ENCODE data around the gene NUP188.

DNA sequence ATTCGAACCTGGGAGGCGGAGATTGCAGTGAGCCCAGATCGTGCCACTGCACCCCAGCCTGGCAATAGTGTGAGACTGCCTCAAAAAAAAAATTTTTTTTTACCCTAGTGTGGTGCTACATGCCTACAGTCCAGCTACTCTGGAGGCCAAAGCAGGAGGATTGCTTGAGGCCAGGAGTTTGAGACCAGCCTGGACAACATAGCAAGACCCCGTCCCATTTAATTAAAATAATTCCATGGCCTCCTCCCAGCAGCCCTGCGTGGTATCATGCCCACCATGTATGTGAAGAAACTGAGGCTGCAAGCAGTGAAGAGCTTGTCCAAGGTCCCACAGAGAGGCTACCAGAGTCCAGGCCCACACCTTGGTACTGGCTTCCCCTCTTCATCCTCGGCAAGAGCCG lies 46.1 kb upstream of the NUP188 start:
- TF ChIP-seq NR2F1 (conservative IDR thresholded peaks at IDR 0.05) (no peak), EZH2 (IDR thresholded peaks at IDR 0.05; ENCODE audit: borderline replicate concordance, control insufficient read depth, low read depth, low read length) (no peak), YY1 (IDR thresholded peaks at IDR 0.05; ENCODE audit: low read depth, low read length) (no peak), CBFB (IDR thresholded peaks at IDR 0.05; ENCODE audit: low read depth) (no peak), MTA3 (IDR thresholded peaks at IDR 0.05; ENCODE audit: borderline replicate concordance, low read length) (no peak)
- TF ChIP-seq, protein P1, sequence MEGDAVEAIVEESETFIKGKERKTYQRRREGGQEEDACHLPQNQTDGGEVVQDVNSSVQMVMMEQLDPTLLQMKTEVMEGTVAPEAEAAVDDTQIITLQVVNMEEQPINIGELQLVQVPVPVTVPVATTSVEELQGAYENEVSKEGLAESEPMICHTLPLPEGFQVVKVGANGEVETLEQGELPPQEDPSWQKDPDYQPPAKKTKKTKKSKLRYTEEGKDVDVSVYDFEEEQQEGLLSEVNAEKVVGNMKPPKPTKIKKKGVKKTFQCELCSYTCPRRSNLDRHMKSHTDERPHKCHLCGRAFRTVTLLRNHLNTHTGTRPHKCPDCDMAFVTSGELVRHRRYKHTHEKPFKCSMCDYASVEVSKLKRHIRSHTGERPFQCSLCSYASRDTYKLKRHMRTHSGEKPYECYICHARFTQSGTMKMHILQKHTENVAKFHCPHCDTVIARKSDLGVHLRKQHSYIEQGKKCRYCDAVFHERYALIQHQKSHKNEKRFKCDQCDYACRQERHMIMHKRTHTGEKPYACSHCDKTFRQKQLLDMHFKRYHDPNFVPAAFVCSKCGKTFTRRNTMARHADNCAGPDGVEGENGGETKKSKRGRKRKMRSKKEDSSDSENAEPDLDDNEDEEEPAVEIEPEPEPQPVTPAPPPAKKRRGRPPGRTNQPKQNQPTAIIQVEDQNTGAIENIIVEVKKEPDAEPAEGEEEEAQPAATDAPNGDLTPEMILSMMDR (IDR thresholded peaks at IDR 0.05 in 2 of 3, conservative IDR thresholded peaks at IDR 0.05 in 1 of 3; ENCODE audit: control insufficient read depth in 2 of 3, extremely low read depth in 1 of 3, insufficient read depth in 1 of 3, low read depth in 3 of 3, low read length in 3 of 3) = no peak
- TF ChIP-seq, protein P2, sequence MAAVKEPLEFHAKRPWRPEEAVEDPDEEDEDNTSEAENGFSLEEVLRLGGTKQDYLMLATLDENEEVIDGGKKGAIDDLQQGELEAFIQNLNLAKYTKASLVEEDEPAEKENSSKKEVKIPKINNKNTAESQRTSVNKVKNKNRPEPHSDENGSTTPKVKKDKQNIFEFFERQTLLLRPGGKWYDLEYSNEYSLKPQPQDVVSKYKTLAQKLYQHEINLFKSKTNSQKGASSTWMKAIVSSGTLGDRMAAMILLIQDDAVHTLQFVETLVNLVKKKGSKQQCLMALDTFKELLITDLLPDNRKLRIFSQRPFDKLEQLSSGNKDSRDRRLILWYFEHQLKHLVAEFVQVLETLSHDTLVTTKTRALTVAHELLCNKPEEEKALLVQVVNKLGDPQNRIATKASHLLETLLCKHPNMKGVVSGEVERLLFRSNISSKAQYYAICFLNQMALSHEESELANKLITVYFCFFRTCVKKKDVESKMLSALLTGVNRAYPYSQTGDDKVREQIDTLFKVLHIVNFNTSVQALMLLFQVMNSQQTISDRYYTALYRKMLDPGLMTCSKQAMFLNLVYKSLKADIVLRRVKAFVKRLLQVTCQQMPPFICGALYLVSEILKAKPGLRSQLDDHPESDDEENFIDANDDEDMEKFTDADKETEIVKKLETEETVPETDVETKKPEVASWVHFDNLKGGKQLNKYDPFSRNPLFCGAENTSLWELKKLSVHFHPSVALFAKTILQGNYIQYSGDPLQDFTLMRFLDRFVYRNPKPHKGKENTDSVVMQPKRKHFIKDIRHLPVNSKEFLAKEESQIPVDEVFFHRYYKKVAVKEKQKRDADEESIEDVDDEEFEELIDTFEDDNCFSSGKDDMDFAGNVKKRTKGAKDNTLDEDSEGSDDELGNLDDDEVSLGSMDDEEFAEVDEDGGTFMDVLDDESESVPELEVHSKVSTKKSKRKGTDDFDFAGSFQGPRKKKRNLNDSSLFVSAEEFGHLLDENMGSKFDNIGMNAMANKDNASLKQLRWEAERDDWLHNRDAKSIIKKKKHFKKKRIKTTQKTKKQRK (IDR thresholded peaks at IDR 0.05; ENCODE audit: low read depth, low read length) = no peak

Measured in GM12878 (cell line).